DMS53 (cell line): ENCODE results near the gene ZSWIM7.

Experiments used
- DNase-seq: peaks from one replicate; lab custom pipeline; 2025; lab: John Stamatoyannopoulos, UW

The ZSWIM7 gene

GRCh38 chr17:15931394-15931793 is 68.1 kb downstream of the ZSWIM7 start:
- DNase-seq, result peak; percentile 56

- DNase-seq, result no peak
Measured at GRCh38 chr17:15930426-15930825, 69.1 kb downstream of the ZSWIM7 start.

GRCh38 chr17:15929941-15930340 is 69.6 kb downstream of the ZSWIM7 start:
- DNase-seq, result no peak

GRCh38 chr17:15928286-15928785 is 71.2 kb downstream of the ZSWIM7 start:
- DNase-seq, result no peak
